CD4-positive, alpha-beta T cell treated with Interleukin-17A for 1 hour (primary cell): ENCODE results near the gene SP100.
"Not testable (repeated sequence)": the region's sequence is repeated elsewhere in the genome, so short reads cannot be mapped to it uniquely, and the experiment has no call there.

Experiments
- DNase-seq: peaks from one replicate; pipeline ENCODE4 v3.0.0-alpha.2; 2020

The SP100 gene

DNA sequence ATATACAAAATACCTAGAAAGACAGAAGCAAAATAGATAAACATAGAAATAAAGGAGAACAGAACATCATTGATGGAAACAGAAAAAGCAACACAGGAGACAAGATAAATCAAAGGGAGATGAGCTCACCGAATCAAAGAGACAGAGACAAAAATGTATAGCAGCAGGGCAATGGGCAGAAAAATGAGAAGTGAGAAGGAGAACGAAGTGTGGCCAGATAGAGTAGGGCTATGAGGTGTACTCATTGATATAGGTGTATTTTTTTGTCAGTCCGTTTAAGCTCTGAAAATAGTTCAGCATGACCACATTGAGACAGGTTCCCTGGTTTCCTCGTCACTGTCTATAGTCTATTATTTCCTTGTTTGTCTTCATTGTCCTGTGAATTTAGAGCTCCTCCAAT, 55.1 kb downstream of the SP100 start:
- DNase-seq = no peak

DNA sequence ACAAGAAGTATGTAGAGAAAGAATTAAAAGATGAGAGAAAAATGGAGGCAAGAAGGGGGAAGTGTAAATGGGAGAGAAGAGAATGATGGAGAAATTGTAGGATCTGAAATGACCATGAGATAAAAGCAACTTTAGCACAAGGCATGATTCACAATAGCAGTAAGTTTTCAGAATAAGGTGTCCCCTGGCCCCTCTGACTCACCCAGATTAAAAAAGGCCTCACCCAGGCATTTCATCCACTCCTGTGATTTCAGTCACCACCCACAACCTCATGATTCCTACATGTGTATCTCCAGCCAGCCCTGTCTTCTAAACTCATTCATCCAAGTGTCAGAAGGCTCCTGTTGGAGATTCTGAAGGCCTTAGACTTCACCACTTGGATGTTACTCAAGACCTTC, 56.6 kb downstream of the SP100 start:
- DNase-seq = peak; percentile 6

DNA sequence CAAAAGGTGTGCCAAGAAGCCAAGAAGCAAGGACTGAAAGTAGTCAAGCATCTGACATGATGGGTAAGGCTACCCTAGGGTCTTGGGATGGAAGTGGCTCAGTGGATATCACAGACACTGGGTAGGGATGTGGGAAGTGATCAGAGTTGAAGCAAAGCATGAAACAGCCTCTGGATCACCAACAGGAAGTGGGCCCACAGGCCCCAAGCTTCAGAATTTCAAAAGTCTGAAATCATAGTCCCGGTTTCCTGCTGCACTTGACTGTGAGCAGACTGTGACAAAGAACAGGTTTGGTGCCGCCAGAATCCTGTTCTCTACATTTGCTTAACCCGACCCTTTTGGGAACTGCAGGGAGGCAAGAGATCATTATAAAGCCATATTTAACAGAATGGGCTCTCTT, 57.4 kb downstream of the SP100 start:
- peak; percentile 34 for DNase-seq

DNA sequence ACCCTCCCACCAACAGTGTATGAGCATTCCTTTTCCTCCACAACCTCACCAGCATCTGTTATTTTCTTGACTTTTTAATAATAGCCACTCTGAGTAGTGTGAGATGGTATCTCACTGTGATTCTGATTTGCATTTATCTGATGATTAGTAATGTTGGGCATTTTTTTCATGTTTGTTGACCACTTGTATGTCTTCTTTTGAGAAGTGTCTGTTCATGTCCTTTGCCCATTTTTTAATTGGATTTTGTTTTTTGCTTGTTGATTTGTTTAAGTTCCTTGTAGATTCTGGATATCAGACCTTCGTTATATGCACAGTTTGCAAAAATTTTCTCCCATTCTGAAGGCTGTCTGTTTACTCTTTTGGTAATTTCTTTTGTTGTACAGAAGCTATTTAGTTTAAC, 59.1 kb downstream of the SP100 start:
- DNase-seq = no peak

DNA sequence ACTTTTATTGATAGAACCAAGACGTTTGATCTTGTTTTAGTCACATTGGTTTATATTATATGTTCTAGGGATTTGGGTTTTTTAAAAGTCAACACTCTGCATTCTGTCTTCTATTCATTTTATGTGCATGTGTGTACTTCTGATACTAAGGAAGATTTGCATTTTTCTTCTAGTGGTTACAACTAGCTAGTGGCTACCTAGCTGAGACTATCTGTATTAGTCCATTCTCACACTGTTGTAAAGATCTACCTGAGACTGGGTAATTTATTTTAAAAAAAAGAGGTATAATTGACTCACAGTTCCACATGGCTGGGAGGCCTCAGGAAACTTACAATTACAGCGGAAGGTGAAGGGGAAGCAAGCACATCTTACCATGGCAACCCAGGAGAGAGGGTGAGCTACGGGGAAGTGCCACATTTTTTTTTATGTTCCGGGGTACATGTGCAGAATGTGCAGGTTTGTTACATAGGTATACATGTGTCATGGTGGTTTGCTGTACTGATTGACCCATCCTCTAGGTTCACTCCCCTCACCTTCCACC, 69.9 kb downstream of the SP100 start:
- no peak for DNase-seq

DNA sequence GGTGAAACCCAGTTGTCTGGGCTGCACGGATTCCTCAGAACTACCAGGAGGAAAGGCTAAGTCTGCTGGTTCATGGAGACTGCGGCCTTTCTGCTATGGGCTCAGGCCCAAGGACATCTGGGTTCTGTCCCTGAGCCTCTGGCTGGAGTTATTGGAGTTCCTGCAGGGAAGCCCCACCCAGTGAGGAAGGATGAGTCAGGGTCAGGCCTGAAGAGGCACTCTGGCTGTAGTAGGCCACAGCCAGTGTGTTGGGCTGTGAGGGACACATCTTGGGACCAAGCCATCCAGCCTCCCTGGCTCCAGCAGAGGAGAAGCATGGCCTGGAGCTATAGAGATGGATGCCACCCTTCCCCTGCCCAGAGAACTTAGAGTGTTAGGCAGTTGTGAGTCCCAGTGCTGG, 75.2 kb downstream of the SP100 start:
- DNase-seq = not testable (repeated sequence)

DNA sequence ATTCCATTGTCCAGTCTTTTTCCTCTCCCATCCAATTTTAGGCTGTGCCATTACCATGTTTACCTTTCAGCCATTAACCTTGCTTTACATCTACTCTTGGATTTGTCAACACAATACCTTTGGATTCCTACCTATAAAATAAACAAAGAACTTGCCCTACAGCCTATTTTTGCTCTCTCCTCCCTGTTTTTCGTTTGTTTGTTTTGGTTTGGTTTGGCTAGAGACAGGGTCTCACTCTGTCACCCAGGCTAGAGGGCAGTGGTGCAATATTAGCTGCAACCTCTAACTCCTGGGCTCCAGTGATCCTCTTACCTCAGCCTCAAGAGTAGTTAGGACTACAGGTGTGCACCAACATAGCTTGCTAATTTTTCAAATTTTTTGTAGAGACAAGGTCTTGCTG, 76.1 kb downstream of the SP100 start:
- DNase-seq = no peak

DNA sequence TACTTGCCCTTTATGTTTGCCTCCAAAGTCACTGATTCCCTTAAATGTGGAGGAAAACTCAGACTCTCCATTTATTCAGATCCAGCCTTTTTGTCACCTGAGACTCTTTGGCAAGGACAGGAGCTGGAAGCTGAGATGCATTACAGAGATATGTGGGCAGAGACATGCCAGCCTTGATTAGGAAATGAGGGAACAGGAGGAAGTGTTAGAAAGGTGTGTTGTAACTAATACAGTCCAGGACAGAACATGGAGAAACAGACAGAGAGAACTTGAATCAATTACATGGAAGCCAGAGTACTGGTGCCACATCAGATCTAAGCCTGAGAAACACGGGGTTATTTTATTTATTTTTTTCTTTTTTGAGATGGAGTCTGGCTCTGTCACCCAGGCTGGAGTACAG, 79.0 kb downstream of the SP100 start:
- DNase-seq = no peak

DNA sequence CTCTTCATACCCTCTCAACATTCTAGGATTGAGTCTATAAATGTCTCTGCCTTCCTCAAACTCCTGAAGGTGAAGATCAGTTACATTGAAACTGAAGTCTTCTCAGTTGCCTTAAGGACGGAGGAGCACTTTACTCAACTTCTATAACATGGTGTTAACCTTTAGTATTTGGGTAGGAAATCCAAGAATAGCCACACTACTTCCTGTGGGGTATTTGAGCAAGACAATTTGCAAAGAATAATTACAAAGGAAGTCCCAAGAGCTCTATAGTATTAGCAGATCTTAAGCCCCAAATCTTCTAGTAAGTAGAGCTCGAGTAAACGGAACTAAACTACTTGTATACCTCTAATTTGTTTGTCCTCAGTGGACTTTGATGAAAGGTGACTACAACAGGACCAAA, 80.9 kb downstream of the SP100 start:
- peak; percentile 16 for DNase-seq

DNA sequence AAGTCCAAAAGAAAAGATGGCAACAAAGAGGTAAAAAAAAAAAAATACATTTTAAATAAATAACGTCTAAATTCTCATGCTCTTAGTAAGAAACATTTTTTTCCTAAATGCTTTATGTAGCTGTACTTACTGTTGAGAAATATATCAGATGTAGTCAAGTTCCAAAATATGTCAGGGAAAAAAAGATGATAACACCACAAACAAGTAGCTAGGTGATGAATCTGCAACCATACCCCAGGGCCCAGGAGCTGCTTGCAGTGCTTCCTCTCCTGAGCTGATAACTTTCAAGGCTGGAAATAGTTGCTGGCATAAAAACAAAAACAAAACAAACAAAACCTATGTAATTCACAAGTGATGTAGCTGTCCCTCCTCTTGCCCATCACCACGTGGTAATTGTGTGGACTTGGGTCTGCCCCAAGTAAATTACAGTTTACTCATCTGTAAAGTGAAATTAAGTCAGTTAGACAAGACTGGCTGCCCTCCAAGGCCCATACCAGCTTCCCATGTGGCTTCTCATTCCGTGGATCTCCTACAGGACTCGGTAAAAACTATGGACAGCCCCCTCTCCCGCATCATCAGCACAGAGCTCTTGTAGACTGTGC, 82.6 kb downstream of the SP100 start:
- DNase-seq = no peak

DNA sequence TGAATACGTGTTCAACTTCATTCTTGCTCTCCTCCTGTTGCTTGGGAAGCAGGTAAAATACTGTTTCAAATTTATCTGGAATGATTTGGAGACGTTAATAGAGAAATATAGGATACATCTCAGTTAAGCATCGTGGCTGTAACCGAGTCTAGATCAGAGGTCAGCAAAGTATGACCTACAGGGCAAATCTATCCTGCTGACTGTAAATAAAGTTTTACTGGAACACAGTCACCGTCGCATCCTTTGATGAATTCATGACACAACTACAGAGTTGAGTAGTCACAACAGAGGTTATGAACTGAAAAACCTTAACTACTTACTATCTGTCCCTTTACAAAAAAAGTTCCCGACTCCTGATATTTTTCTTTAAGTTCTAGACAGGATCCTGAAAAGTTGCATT, 86.6 kb downstream of the SP100 start:
- DNase-seq = no peak

DNA sequence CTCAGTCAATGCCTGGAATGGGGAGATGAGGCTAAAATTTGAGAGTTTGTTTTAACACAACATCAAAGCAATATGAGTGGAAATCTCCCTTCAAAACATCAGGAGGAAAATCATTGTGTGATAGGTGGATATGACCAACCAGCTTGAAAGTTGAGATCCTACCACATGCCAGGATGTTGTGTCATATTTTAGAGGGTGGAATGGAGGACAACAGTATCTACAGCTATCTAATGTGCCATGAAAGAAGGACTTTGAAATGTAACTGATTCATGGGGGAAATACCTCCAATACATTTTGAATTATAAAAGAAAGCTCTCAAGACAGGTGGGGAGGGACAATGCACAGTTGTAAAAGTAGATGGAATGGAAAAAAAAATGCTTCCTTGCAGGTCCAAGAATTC, 87.8 kb downstream of the SP100 start:
- DNase-seq = no peak

DNA sequence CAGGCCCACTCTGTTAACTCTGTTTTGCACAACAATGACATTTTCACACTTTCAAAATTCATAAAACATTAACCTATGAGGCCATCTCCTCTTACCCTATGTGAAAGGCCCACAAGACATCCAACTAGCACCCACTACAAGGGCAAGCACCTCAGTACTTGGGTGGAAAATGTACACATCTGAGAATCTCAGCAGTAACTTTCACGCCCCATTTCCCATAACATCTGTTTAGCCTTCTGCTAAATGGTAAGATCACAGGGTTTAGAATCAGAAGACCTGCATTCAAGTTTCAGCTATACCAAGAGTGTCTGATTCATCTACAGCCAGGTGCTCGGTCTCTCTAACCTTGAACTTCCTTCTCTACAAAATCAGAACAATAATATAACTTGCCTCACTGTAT, 89.2 kb downstream of the SP100 start:
- DNase-seq = no peak

DNA sequence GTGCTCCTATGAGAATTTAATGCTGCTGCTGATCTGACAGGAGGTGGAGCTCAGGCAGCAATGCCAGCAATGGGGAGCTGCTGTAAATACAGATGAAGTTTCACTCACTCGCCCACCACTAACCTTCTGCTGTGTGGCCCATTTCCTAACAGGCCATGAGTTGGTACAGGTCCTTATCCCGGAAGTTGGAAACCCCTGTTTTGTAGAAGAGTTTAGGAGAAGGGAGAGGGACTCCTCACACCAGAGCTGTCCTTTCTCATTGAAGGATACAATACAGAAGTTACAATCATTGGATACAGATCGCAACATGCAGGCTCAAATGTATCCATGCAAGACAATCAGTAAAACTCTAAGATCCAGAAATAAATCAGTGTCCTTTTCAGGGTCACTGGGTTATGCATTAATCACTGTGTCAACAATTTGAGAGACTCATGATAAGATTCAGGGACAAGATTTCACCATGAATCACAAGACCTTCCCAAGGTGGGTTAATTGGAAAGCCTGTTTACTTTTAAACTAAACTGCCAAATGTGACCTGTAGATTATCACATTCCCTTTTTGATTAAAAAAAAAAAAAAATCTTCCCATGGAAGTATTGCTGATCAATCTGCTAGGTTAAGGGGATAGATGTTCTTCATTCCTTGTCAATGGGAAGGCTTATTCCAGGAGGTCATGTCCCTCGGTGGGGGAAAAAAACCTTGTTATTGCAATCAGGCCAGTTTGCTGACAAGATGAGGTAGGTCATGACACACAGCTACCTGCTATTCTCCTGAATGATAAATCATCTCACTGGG, 97.2 kb downstream of the SP100 start:
- DNase-seq = no peak

DNA sequence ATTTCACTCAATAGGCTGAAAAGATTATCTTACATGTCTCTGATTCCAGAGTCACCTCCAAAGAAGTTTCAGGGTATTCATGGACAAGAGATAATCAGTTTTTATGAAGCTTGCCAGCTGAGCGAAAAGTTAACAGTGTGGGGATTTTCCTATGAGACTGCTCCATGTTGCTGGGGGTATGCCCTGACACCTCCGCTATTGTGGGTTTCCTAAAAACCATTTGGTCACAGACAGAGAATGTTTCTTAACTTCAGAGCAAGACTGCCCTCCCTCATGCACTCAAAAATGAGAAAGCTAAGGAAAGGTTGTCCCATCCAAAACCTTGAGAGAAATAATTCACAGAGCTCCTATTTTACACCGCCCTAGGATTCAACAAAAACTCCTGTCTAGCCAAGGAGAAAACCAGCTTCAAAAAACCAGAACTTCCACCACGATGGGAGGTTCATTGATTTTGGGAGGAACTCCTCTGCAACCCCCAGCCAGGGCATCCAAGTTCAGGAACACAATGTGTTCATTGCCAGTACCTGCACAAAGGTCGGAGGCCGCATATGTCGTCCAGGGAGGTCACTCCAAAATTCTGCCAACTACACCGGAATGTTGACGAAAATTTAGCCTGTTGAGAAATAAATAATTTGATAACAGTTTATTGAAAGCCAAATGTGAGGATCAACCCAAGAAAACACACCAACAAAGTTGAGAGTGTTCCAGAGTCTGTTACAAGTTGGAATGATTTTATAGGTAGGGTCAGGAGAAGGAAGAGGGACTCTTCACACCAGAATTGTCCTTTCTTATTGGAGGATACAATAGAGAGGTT, 104.3 kb downstream of the SP100 start:
- DNase-seq = no peak

DNA sequence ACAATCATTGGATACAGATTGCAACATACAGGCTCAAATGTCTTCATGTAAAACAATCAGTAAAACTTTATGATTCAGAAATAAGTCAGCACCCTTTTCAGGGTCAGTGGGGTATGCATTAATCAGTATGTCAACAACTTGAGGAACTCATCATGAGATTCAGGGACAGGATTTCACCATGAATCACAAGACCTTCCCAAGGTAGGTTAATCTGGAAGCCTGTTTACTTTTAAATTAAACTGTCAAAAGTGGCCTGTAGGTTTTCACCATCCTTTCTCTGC, 104.8 kb downstream of the SP100 start:
- DNase-seq = no peak

DNA sequence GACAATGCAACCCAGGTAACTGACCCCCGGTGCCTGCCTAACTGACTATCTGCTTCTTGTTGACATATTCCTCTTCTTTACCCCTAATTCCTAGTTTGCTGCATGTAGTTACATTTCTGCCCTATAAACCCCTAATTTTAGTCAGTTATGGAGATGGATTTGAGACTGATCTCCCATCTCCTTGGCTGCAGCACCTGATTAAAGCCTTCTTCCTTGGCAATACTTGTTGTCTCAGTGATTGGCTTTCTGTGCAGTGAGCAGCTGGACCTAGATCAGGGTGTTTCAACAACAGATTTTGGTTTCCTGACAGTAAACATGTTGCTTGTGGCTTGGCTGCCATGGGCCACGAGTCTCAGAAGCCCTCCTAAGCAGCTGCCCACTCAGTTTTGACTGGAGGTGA, 105.4 kb downstream of the SP100 start:
- no peak for DNase-seq

DNA sequence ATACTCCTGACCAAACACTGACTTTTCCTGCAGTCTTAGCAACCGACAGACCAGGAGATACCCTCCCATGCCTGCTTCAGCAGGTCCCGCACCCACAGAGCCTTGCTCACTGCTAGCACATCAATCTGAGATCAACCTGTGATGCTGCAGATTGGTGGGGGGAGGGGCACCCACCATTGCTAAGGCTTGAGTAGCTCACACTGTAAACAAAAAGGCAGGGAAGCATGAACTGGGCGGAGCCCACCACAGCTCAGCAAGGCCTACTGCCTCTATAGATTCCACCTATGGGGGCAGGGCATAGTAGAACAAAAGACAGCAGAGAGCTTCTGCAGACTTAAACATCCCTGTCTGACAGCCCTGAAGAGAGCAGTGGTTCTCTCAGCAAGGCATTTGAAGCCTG, 109.7 kb downstream of the SP100 start:
- no peak for DNase-seq

DNA sequence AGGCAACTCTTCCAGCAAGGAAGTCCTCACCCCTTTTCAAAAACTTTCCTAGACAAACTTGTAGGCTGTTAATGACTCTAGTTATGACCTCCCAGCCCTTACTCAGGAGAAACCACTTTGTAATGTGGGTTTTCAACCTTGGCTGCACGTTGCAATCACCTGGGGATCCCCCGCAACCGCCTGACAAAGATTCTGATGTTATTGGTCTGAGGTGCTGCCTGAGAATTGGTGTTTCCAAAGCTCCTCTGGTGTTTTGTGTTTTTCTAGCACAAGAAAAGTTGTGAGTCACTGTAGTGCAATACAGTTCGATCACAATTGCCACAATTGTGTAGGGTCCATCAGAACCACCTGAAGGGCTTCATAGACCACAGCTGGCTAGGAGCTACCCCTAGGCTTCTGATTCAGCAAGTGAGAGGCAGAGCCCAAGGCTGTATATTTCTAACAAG, 121.6 kb downstream of the SP100 start:
- no peak for DNase-seq

DNA sequence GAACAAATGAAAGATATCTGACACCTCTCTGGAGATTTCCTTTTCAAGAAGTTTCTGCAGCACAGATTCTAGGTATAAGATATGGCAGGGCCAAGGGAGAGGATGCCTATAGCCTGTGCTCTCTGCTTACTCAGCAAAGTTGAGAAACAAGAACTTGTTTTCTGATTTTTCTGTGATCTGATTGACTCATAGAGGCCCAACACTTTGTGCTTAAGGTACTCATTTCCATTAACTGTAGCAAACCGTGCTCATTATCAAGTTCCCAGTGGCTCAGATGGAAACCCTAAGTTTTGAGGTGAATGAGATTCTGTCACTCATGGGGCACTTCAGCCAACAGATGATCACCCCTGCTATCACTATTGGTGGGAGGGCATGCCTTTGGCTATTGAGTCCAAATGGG, 124.3 kb downstream of the SP100 start:
- no peak for DNase-seq

DNA sequence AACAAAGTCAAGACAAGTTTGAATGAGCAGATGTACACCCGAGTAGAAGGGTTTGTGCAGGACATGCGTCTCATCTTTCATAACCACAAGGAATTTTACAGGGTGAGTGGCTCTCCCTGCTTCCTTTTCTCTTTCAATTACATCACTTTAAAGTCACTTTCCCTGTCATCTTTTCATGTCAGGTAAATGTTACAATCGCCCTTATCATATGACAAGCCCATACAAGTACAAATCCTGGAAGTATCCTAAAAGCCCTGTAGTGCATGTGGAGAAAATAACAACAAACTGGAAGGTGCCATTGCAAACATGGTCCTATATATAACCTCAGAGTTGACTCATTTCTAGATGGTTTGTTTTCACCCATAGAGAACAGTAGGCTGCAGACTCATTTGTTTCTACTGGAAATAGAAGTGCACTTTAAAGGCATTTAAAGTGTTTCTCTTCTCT, 126.0 kb downstream of the SP100 start:
- DNase-seq = no peak

DNA sequence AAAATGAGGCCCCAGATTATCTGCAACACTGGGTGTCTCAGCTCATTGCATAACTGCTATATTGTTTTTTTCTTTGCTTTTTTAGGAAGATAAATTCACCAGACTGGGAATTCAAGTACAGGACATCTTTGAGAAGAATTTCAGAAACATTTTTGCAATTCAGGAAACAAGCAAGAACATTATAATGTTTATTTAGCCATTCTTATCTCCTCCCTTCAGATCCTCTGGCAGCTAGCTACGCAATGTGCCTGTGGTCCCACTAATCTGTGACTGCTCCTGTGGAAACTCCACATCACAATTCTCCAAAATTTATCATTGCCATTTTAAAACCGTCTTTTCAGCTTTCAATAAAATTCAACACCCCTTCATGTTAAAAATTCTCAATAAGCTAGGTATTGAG, 126.8 kb downstream of the SP100 start:
- no peak for DNase-seq

DNA sequence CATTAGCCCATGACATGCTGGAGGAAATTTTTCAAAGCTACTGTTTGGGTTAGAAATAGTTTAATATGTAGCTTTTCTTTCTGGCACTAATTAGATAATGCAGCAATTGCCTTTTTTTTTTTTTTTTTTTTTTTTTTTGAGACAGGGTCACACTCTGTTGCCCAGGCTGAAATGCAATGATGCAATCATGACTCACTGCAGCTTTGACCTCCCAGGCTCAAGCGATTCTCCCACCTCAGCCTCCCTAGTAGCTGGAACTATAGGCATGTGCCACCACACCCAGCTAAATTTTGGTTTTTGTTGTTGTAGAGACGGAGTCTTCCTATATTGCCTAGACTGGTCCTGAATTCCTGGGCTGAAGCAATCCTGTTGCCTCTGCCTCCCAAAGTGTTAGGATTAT, 136.2 kb downstream of the SP100 start:
- no peak for DNase-seq

DNA sequence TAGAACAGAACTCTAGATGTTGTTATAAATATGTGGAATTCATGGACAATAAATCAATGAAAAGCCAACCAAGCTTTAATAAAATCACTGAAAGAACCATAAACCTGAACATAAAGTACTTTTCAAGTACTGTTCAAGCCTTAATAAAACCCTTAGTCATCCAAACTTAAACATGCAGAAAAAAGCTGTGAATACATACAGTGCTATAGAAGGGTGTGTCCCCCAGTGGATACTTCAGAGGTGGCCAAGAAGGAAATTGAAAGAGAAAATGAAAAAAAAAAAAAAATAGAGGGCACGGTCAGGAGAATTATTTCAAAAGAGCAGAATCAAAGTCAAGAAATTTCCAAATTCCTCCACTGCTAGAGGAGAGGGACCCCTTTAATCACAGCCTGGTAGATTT, 141.1 kb downstream of the SP100 start:
- DNase-seq = no peak
